Kidney (tissue), 14 donors: ENCODE data around the gene SEMA3D. TPM values are rescaled to one million over a fixed set of nuclear protein-coding genes. Genes with fewer than 3 reads are reported as not detected.

Experiments used
- DNase-seq, 5 donors: peaks; one replicate each; pipeline ENCODE4 v3.0.0-alpha.2; 2013 to 2020
- FAIRE-seq: peaks from 2 replicates; lab custom pipeline; 2012; peaks lifted over from hg19 to GRCh38; lab: Jason Lieb, UNC
- H3K27ac ChIP-seq, 2 donors: one replicate each; pipeline ENCODE4 v1.7.0; 2013; ENCODE audit warnings: low read depth in 2 of 2, low read length in 2 of 2, inconsistent platforms in 1 of 2
- H3K27me3 ChIP-seq: one replicate; pipeline ENCODE4 v1.7.1; 2013; ENCODE audit warnings: low read length, inconsistent platforms; ENCODE audit not compliant: control insufficient read depth, insufficient read depth
- H3K36me3 ChIP-seq, 3 donors: one replicate each; pipeline versions ENCODE4 v1.7.0 to v1.7.1; 2013; ENCODE audit warnings: low read length in 3 of 3, control low read depth in 1 of 3, inconsistent platforms in 1 of 3; ENCODE audit not compliant: insufficient read depth in 3 of 3, control insufficient read depth in 2 of 3
- H3K4me1 ChIP-seq, 3 donors: one replicate each; pipeline versions ENCODE4 v1.7.0 to v1.7.1; 2013; ENCODE audit warnings: low read length in 3 of 3, inconsistent platforms in 1 of 3, low read depth in 1 of 3; ENCODE audit not compliant: control insufficient read depth in 2 of 3, insufficient read depth in 2 of 3
- H3K4me3 ChIP-seq, 3 donors: one replicate each; pipeline versions ENCODE4 v1.7.0 to v1.8.1; 2013; ENCODE audit warnings: low read length in 3 of 3, control low read depth in 1 of 3, inconsistent platforms in 1 of 3
- H3K9ac ChIP-seq, 3 donors: one replicate each; pipeline versions ENCODE4 v1.7.0 to v1.7.1; 2013; ENCODE audit warnings: low read length in 3 of 3, control low read depth in 1 of 3, inconsistent platforms in 1 of 3
- H3K9me3 ChIP-seq, 3 donors: one replicate each; pipeline versions ENCODE4 v1.7.0 to v1.7.1; 2013; ENCODE audit warnings: low read length in 3 of 3, control low read depth in 1 of 3, inconsistent platforms in 1 of 3; ENCODE audit not compliant: control insufficient read depth in 2 of 3, insufficient read depth in 1 of 3
- CTCF ChIP-seq: IDR thresholded peaks from 3 replicates; pipeline ENCODE4 v1.5.1; 2012; ENCODE audit warnings: mild to moderate bottlenecking, moderate library complexity, borderline replicate concordance; ENCODE audit not compliant: insufficient read depth; ENCODE audit errors: extremely low read depth
- intact Hi-C: fragments of 100-400 bp; cut with DNase I; formaldehyde crosslinking; loops from one replicate; pipeline ENCODE4 v1.11.1; 2022
- polyA plus RNA-seq: library from polyadenylated mRNA; stranded (reverse); fragments of 350-450 nt; fragmentation: Illumina TruSeq; extraction: RNeasy Lipid Tissue Mini Kit (QIAGEN cat#74804); gene quantifications from one replicate; pipeline ENCODE4 v1.2.3, GENCODE V29; 2014; ENCODE audit warnings: low read depth, low replicate concordance; ENCODE audit not compliant: insufficient read depth
- total RNA-seq: library from RNA; stranded (reverse); fragmentation: NEBNext Ultra II Directional; extraction: Animal tissue kit (Norgen Biotek cat#: 25700); gene quantifications from one replicate; pipeline ENCODE4 v1.2.1, GENCODE V29; 2021
- donor health status: control.
- donor health status: control.
- donor health status: control.
- donor health status: control.
- donor health status: control.
- donor health status: DM: yes; HTN: yes; CAD: no.
- donor health status: Normal renal cell carcinoma (clear cell type).

The SEMA3D gene
- total and polyA plus RNA-seq, 2 donors from 2014 or later, result 0.82 to 17.5 TPM

GRCh38 chr7:85090919-85091564 is 95.8 kb downstream of the SEMA3D start:
- intact Hi-C loops, result no loop called here
- no peaks in the 10 kb centered on the region for H3K9me3 ChIP-seq
- H3K27ac ChIP-seq, result no peak overlapping the region
- H3K36me3 ChIP-seq, result no peaks in the 10 kb centered on the region
- H3K4me1 ChIP-seq, result no peaks in the 10 kb centered on the region
- H3K27me3 ChIP-seq, result no peaks in the 10 kb centered on the region
- H3K9ac ChIP-seq, result no peak overlapping the region
- DNase-seq, result peak in 1 of 5 donors; percentile 24
- H3K4me3 ChIP-seq, result no peak overlapping the region
- TF ChIP-seq CTCF, result no peak
- FAIRE-seq, result no peak

- FAIRE-seq (no peak), DNase-seq (peak in 1 of 5 donors; percentile 33)
- Histone ChIP-seq H3K27ac (no peak overlapping the region), H3K9me3 (no peaks in the 10 kb centered on the region), H3K36me3 (no peaks in the 10 kb centered on the region), H3K27me3 (no peaks in the 10 kb centered on the region), H3K4me1 (no peaks in the 10 kb centered on the region), H3K4me3 (no peak overlapping the region), H3K9ac (no peak overlapping the region)
- intact Hi-C loops, result no loop called here
- TF ChIP-seq CTCF, result no peak
Observed at GRCh38 chr7:85090143-85090542, 96.7 kb downstream of the SEMA3D start.

GRCh38 chr7:85081846-85082245 is 105.0 kb downstream of the SEMA3D start:
- Histone ChIP-seq H3K9ac (no peak overlapping the region), H3K36me3 (no peaks in the 10 kb centered on the region), H3K27me3 (no peaks in the 10 kb centered on the region), H3K4me1 (no peaks in the 10 kb centered on the region), H3K9me3 (no peaks in the 10 kb centered on the region), H3K27ac (no peak overlapping the region), H3K4me3 (no peak overlapping the region)
- TF ChIP-seq CTCF, result no peak
- DNase-seq, result no peak
- intact Hi-C loops, result no loop called here
- FAIRE-seq, result no peak

GRCh38 chr7:85081392-85081791 is 105.5 kb downstream of the SEMA3D start:
- no peak for TF ChIP-seq CTCF
- Histone ChIP-seq H3K36me3 (no peaks in the 10 kb centered on the region), H3K9me3 (no peaks in the 10 kb centered on the region), H3K4me3 (no peak overlapping the region), H3K27ac (no peak overlapping the region), H3K9ac (no peak overlapping the region), H3K4me1 (no peaks in the 10 kb centered on the region), H3K27me3 (no peaks in the 10 kb centered on the region)
- intact Hi-C loops, result no loop called here
- DNase-seq (no peak), FAIRE-seq (no peak)
